NOMO-1 treated with dmso at 0.1 percent for 144 hours (cell line): ENCODE measurements around the gene OR56A5.
"Not testable (repeated sequence)": the region's sequence is repeated elsewhere in the genome, so short reads cannot be mapped to it uniquely, and the experiment has no call there.

Source experiments
- DNase-seq: peaks from one replicate; lab custom pipeline; 2025; ENCODE audit not compliant: unreplicated experiment; lab: John Stamatoyannopoulos, UW

OR56A5 gene, protein sequence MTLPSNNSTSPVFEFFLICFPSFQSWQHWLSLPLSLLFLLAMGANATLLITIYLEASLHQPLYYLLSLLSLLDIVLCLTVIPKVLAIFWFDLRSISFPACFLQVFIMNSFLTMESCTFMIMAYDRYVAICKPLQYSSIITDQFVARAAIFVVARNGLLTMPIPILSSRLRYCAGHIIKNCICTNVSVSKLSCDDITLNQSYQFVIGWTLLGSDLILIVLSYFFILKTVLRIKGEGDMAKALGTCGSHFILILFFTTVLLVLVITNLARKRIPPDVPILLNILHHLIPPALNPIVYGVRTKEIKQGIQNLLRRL

DNA sequence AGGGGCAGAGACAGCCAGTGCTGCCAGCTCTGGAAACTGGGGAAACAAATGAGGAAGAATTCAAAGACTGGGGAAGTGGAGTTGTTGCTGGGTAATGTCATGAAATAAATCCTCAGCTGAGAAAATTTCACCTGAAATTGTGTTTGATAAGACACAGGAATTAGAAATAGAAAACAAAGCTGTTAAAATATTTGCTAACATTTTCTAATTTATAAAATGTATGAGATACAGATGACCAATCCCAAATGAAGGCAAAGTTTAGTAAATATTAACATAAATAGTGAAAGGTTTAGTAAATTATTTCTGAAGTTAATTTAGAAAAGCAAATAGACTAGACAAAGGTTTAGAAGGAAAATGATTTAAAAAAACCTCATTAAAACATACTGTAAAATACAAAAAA, at the start of gene OR56A5:
OR56A5 (minus strand) TSS at position 101 of the 400 bp plus-strand sequence; CDS start at position 101, 0 bp downstream.
- no peak for DNase-seq

DNA sequence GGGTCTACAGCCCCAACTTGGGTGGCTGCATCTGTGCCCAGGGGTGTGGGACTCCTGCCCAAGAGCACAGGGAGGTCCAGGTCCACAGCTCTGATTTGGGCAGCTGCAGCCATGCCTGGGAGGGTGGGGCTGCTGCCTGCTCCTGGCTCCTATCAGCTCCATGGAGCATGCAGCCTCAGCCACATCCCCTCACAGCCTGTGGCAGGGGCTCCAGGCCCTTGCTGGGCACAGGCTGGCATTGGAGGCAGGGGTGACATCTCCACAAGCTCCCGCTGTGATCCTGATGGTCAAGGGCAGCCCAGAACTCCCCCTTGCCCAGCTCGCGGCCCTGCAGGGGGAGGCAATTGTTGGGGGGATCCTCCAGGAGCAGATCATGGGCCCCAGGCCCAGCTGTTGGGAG, 44.7 kb upstream of the OR56A5 start:
- DNase-seq, result no peak

DNA sequence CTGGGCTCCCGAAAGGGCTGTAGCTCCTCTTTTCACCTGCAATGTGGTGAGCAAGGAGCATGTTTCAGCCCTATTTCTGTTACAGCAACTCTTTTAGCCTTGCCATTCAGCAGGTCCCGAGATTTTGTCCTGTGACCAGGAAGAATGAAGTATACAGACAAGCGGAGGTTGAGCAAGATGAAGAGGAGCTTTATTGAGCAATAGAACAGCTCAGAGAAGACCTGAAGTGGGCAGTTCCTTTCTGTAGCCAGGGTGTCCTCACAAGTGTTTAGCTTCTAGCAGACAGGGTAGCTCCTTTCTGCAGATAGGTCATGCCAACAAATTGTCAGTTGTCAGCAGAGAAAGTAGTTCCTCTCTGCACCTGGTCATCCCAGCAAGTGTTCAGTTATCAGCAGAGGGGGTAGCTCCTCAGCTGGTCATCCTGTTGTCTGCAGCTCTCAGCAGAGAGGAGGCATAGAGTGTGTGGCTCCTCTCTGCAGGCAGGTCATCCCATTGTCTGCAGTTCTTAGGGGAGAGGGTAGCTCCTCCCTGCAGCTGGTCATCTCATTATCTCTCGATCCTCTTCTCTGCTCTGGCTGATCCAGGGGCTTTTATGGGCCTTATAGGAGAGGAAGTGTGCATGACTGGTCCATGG, 43.9 kb upstream of the OR56A5 start:
- DNase-seq, result no peak

DNA sequence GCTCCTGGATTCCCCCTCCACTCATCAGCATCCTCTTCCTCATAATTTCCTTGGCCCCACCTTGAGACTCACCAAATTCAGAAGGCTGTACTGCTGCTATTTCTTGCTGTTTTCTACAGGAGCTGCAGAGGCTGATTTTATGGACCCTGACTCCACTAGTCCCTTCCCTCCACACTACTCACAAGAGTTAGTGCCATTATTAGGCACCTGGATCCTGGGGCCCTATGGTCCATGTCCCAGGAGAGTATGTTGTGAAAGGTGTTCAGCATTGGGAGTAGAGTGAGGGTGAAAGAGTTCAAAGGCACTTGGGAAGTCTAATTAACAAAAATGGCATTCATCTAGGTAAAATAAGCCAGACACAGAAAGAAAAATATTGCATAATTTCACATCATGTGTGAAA, 38.6 kb upstream of the OR56A5 start, which contains the start of gene OR56A4:
OR56A4 (minus strand) TSS at position 101 of the 400 bp plus-strand sequence. CDS start 3,954 bp downstream, outside the sequence.
- DNase-seq, result no peak

DNA sequence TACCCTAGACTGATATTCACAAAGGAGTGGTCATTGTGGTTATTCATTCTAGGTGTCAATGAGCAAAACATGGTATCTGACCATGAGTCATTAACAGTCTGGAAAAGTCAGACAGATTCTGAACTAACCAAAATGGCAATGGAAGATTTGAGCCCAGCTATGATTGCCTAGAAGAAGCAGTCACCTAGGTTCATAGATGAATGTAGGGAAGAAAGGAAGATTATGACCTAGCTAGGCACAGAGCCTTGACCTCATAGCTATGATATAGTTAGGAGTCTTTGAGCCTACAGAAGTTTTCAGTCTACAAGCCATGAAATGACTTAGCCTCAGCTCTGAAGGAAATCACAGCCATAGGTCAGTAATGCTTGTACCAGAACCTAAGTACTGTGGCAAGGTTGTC, 38.1 kb upstream of the OR56A5 start:
- no peak for DNase-seq

DNA sequence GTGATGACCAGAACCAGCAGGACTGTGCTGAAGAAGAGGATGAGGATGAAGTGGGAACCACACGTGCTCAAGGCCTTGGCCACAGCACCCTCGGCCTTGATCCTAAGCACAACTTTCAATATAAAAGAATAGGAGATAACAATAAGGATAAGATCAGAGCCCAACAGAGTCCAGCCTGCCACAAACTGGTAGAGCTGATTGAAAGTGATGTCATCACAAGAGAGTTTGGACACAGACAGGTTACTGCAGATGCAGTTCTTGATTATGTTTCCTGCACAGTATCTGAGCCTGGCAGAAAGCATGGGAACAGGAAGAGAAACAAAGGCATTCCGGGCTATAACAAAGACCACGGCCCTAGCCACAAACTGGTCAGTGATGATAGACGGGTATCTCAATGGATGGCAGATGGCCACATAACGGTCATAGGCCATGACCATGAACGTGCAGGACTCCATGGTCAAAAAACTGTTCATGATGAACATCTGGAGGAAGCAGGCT, 34.0 kb upstream of the OR56A5 start:
- DNase-seq, result no peak

DNA sequence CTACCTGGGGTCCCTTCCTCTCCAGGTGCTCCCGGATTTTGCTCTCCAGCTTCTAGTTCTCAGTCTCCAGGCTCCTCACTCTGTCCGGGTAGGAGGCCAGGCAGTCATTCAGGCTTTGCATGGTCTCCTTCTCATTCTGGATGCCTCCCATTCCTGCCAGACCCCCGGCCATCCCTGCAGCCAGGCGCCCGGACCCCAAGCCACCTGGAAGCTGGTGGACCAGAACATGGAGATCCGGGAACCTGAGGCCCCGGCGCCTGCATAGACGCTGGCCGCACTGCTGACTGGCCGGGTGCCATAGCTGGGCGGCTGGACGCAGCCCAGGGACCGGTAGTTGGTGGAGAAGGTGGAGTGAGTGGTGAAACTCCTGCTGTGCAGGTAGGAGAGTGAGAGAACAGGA, 26.5 kb upstream of the OR56A5 start:
- no peak for DNase-seq

DNA sequence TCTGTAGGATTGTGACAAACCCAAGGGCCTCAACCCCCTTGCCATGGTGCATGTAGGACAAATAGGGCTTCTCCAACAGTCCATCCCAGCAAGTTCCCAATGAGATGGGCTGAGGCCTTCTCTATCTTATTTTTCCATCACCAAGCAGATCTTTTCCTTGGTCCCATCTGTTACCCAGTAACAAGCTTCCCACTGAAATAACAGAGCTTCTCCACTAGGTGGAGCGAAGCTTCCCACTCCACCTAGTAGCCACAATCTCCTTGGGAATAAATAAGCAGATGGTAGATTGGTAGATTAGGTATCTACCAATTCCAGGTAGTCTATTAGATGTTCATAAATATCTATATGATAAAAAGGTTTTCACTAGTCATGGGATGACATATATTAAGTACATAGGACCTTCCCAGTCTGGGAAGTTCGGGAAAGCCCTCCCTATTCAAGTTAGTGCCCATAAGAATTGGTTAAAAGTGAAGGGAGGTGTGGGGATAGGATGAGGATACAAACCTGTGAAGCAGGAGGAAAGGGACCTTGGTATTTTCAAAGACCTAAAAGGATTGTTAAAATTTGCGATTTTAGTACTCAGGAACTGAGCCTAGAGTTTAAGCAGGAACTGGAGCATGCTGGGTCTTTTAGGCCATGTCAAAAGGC, 24.4 kb upstream of the OR56A5 start:
- no peak for DNase-seq

DNA sequence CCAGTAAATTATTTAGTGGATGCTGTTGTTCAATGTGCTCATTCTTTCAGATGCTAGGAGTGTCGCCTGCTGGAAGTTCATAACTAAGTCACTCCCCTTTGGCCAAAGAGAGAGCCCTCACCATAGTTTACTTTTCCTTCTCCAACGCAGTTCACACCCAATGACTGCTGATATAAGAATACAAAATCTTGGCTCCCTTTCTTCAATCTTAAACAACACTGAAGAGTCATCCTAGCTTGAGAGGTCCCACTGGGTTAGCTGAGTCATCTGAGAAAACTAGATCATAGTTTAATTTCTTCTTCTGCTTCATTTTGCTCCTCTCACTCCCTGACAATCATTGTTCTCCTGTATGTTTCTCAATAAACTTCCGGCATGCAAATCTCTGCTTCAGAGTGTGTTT, 23.9 kb upstream of the OR56A5 start:
- DNase-seq, result no peak

DNA sequence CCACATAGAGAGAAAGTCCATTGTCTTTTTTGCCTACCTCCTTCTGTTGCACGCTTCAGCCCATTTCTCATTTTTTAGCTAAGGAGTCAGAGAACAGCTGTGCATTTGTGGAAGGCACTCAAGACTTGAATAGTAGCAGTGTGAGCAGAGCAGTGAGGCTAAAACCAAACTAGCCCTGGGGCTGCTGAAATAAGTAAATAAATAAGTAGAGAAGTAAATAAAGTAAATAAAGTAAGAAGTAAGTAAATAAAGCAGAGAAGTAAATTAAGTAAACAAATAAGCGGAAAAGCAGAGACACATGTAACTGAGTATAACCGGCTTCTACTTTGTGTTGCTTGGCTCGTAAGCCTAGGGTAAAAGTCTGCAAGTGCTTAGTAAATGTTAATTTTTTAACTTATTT, 20.9 kb upstream of the OR56A5 start:
- no peak for DNase-seq

DNA sequence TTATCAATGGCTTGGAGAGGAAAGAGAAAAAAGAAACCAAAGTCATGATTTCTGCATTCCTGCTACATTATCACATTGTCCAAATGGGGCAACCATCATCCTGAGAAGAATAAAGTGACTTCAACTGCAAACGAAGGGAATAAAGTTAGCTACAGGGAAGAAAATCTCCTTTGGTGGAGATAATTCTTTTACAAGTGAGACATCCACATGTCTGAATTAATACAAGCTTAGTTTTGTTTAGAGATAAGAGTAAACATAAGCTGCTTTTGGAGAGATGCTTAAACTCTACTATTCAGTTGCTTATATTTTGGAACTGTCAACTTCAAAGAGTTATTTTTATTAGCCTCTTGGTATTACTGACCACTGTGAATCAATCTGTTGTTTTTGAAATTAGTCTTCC, 18.6 kb upstream of the OR56A5 start, which contains the start of gene OR52L1:
OR52L1 (minus strand) TSS at position 101 of the 400 bp plus-strand sequence; CDS start at position 46, 55 bp downstream.
- DNase-seq, result no peak

DNA sequence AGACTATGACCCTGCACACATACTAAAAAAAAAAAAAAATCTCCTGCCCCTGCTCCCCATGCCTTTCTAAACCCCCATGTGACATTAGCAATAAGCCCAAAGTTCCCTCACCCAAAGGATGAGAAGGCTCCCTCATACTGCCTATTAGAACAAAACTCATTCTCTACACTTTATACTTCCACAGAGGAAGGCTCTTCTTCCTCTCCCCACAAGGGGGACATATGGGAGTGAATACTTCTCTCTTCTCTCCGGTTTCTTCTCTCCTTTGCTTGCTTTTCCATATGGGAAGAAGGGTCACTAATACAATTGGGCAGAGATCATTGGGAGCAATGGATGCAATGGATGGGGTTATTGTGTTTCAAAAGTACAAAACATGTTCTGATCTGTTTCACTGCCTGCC, 15.1 kb upstream of the OR56A5 start:
- DNase-seq, result no peak

DNA sequence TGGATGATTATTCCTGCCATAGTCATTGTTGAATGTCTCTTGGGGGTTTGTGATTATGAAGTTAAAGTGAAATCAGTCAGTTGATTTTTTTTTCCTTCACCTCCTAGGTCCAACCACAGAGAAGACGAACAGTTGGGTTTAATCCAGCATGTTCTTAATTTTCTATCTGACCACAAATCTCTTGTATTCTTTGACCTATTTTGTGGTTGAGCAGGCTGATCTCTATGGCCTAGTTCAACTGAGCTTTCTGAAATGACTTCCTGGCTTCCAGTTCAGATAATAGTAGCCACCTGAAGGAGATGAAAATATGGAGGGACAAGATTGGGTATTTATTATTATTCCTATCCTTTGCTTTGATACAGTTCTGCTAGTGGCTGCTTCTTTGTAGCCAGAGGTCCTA, 5.2 kb upstream of the OR56A5 start:
- no peak for DNase-seq

DNA sequence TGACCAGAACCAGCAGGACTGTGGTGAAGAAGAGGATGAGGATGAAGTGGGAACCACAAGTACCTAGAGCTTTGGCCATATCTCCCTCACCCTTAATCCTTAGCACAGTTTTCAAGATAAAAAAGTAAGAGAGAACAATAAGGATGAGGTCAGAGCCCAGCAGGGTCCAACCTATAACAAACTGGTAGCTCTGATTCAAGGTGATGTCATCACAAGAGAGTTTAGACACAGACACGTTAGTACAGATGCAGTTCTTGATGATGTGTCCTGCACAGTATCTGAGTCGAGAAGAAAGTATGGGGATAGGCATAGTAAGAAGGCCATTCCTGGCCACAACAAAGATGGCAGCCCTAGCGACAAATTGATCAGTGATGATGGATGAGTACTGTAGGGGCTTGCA, 586 bp downstream of the OR56A5 start:
- no peak for DNase-seq

DNA sequence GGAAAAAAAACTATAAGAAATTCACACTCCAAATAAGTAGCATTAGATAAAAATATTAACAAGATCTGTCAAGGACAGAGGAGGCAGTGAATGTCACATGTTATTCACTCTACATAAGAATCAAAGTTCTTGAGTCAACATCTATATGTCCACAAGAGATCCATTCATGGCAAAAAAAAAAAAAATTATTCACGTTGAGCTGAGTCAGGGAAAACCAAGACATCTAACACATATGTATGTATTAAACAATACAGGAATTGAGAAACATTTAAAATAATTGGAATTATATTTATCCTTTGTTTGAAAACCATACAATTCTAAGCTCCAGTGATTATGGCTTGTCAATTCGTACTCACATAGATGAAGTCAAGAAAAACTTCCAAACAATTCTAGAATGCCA, 1.3 kb downstream of the OR56A5 start:
- DNase-seq, result no peak

DNA sequence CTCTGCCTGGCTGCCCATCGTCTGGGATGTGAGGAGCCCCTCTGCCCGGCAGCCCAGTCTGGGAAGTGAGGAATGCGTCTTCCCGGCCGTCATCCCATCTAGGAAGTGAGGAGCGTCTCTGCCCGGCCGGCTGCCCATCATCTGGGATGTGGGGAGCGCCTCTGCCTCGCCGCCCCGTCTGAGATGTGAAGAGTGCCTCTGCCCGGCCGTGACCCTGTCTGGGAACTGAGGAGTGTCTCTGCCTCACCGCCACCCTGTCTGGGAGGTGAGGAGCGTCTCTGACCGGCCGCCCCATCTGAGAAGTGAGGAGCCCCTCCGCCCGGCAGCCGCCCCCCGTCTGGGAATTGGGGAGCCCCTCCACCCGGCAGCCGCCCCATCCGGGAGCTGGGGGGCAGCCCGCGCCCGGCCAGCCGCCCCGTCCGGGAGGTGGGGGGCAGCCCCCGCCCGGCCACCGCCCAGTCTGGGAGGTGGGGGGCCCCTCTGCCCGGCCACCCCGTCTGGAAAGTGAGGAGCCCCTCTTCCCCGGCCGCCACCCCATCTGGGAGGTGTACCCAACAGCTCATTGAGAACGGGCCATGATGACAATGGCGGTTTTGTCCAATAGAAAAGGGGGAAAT, 7.5 kb downstream of the OR56A5 start:
- not testable (repeated sequence) for DNase-seq

DNA sequence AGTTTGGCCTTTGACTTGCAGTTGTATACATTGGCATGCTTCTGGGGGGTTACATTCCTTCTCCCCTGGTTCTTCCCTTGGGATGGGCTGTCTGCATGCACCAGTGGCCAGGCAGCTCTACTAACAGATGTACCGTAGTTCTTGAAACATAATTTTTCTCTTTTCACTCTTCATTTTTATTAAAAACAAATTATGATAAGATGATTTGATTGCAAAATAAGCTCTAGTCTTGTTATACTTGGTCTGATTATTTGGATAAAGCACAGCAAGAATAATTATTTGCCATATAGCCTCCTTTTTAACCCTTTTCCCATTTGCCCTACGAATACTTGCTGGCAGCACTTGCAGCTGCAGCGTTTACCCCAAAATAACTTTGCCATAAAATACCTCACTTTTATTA, 12.7 kb downstream of the OR56A5 start:
- DNase-seq, result no peak

DNA sequence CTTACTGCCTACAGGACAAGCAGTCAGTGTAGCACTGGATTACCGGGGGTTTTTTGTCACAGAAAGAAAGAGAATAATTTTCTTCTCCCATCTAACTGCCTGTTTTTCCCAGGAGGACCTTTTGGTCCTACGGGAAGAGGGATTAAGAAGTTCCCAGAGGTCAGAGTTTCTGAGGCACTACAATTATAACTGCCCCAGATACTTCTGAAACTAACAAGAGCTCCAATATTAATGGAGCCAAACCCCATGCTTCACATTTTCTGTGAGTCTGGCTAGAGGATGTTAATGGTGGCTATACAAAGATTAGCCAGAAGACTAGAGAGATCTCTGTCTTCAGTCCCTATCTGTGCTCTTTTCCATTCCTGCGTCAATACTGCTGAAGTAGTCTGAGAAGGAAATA, 26.3 kb downstream of the OR56A5 start, which contains the start of gene OR56A3:
OR56A3 (plus strand) TSS at position 301 of the 400 bp plus-strand sequence. CDS start 5,096 bp downstream, outside the sequence.
- no peak for DNase-seq

DNA sequence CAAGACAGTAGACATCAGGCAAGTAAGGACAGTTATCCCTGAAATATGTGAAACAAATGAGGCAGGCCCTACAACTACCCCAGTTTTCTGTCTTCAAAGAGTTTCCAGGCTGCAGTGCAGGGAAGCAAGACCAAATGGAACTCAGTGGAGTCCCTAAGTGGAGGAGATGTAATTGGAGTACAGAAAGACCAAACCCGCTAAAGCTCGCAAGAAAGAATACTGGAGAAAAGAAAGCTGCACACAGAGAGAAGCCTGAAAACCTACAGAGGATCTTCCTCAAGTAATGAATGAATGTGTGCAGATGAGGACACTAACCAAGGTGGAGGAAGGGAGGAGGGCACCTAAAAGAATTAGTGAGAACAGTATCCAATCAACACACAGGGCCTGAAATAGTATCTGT, 27.5 kb downstream of the OR56A5 start:
- no peak for DNase-seq

DNA sequence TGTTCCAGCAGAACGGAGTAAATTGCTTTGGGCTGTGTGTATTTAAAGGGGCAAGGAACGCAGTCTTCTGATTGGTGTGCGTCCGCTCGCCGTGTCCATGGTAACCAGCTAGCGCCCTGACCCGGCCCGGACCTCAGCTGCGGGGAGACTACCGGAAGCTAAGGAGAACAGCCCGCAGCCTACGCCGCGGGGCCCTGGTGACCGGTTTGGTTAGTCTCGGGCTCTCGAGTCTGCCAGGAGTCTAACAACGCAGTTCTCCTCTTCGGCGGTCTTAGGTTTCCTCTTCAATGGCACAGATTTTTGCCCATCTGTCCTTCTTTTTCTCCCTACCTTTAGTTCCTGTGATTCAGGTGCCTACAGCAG, 29.7 kb downstream of the OR56A5 start:
- DNase-seq, result no peak

DNA sequence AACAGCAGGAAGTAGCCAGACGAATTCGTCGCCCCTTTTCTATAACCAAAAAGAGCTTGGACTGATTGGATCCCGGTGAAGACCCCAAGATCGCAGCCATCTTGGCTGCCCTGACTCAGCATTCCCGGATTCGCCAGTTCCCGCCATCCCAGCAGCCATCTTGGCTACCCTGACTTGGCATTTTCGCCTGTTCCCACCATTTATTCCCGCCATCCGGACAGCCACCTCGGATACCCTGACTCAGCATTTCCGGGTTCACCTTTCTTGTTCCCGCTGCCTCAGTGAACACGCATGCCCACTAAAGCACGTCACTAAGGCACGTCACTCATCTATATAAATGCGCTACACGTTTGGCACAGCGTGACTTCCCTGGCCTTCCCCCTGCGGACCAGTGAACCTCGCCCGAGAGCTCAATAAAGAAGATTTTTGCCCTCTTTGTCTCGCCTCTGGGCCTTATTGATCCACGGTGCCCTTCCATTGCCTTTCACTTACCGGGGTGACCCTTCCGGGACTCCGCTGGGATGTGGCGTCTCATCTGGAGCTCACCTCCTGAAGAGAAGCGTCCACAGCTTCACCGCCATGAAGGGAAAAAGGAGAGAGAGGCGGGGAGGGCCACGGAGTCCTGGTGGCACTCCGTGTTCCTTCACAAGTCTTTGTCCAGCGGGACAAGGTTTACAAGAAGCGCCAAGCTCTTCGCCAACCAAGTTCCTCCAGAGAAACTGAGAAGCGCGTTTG, 30.3 kb downstream of the OR56A5 start:
- DNase-seq, result no peak
